Fibroblast of the aortic adventitia (primary cell): ENCODE data around the gene ENAH. TPM values are rescaled to one million over a fixed set of nuclear protein-coding genes. Genes with fewer than 3 reads are reported as not detected.

Experiments
- DNase-seq: peaks from one replicate; pipeline ENCODE4 v3.0.0-alpha.2; 2010; ENCODE audit warnings: low read depth
- H3K4me3 ChIP-seq: 2 replicates; pipeline ENCODE4 v1.5.1; 2011; ENCODE audit warnings: low read depth, mild to moderate bottlenecking, control low read depth, low read length, moderate library complexity
- CTCF ChIP-seq: IDR thresholded peaks from 2 replicates; pipeline ENCODE4 v1.5.1; 2011; ENCODE audit warnings: mild to moderate bottlenecking, low read length, control low read depth, inconsistent platforms; ENCODE audit not compliant: insufficient read depth
- total RNA-seq: library from RNA; depleted of rRNA; stranded (reverse); fragments of >200 nt; gene quantifications from 2 replicates; pipeline ENCODE4 v1.2.3, GENCODE V29; 2012; ENCODE audit warnings: low replicate concordance

ENAH gene
- total RNA-seq, 1 donor = 148 TPM

GRCh38 chr1:225689882-225690459, 37.0 kb upstream of the ENAH start:
- peak; percentile 36 for DNase-seq
- no peak overlapping the region for H3K4me3 ChIP-seq
- no peak for TF ChIP-seq CTCF

- H3K4me3 ChIP-seq = no peak overlapping the region
- DNase-seq = no peak
- TF ChIP-seq CTCF = no peak
Observed at GRCh38 chr1:225688345-225688744, 35.4 kb upstream of the ENAH start.

GRCh38 chr1:225685476-225686176, 32.7 kb upstream of the ENAH start:
- no peak for DNase-seq
- TF ChIP-seq CTCF = no peak
- H3K4me3 ChIP-seq = no peak overlapping the region

GRCh38 chr1:225684741-225685140, 31.8 kb upstream of the ENAH start:
- no peak for TF ChIP-seq CTCF
- no peak overlapping the region for H3K4me3 ChIP-seq
- DNase-seq = no peak

- no peak overlapping the region for H3K4me3 ChIP-seq
- no peak for TF ChIP-seq CTCF
- DNase-seq = no peak
Observed at GRCh38 chr1:225681231-225681630, 28.3 kb upstream of the ENAH start.

GRCh38 chr1:225678545-225678944, 25.6 kb upstream of the ENAH start:
- no peak overlapping the region for H3K4me3 ChIP-seq
- no peak for DNase-seq
- no peak for TF ChIP-seq CTCF
